ENCODE results near the gene ZFP91. TPM values are rescaled to one million over a fixed set of nuclear protein-coding genes. Genes with fewer than 3 reads are reported as not detected.

ZFP91 gene
- total and polyA plus RNA-seq, 2 of the 4 experiments (the other 2 are of a cell fraction) = 20.7 to 25.3 TPM

GRCh38 chr11:58631378-58631777 is 52.5 kb downstream of the ZFP91 start:
- no peak overlapping the region for H3K56ac ChIP-seq (ENCODE audit: extremely low read depth, insufficient read depth, low read length)
- H3K4ac ChIP-seq (ENCODE audit: low read depth, low read length) = no peak overlapping the region
- peaks cover 10% of the 10 kb centered on the region for H3K4me1 ChIP-seq (ENCODE audit: control insufficient read depth, insufficient read depth, low read length)
- H2BK20ac ChIP-seq (ENCODE audit: low read depth, low read length) = no peak overlapping the region
- H3K27ac ChIP-seq (ENCODE audit: insufficient read depth, low read length) = no peak overlapping the region
- no peak overlapping the region for H3K4me2 ChIP-seq (ENCODE audit: low read depth, low read length)
- no peak overlapping the region for H4K8ac ChIP-seq (ENCODE audit: low read depth in 2 of 2, low read length in 2 of 2)
- no peak overlapping the region for H2AK9ac ChIP-seq (replicated peaks; ENCODE audit: low read depth, low read length, poor library complexity)
- peaks cover 9% of the 10 kb centered on the region; the same call in 1 of the 2 replicates for H3K9me1 ChIP-seq (ENCODE audit: insufficient read depth, low read length)
- no peak overlapping the region for H3K4me3 ChIP-seq (ENCODE audit: insufficient read depth, low read depth, low read length)
- no peak overlapping the region for H2AFZ ChIP-seq (replicated peaks; ENCODE audit: low read length, poor library complexity)
- dilution Hi-C loops (cut with HindIII; ENCODE audit: low sequenced_read_pairs, unreplicated experiment) = no loop called here
- H4K5ac ChIP-seq (ENCODE audit: low read depth, low read length) = no peak overlapping the region
- CTCF ChIA-PET = no interaction called here
- no peaks in the 10 kb centered on the region for H3K27me3 ChIP-seq (ENCODE audit: control insufficient read depth, insufficient read depth, low read length)
- H2BK5ac ChIP-seq (ENCODE audit: low read depth, low read length, poor library complexity, severe bottlenecking) = no peak overlapping the region
- H3K79me1 ChIP-seq (ENCODE audit: low read depth in 1 of 2, low read length in 2 of 2) = peaks cover 3 to 19% of the 10 kb centered on the region in 2 experiments; a peak in 2 of 4 replicates
- no TSS peak for BruUV-seq (replicated peaks)
- no peak overlapping the region for H2BK120ac ChIP-seq (ENCODE audit: low read depth, low read length)
- H4K91ac ChIP-seq (ENCODE audit: insufficient read depth, low read depth, low read length) = no peak overlapping the region
- H2AK5ac ChIP-seq (ENCODE audit: low read depth, low read length) = no peak overlapping the region
- H4K20me1 ChIP-seq (ENCODE audit: insufficient read depth, low read length) = no peaks in the 10 kb centered on the region
- 100% methylated on average over 2 of the region's 3 CpGs; no CpG with 5 or more reads in 1 of the 2 experiments for WGBS, 2 experiments (ENCODE audit: extremely low coverage in 2 of 2, insufficient read length in 1 of 2)
- intact Hi-C loops (cut with micrococcal nuclease) = no loop called here
- H3K36me3 ChIP-seq (ENCODE audit: control insufficient read depth, insufficient read depth, low read length) = no peaks in the 10 kb centered on the region
- H2BK15ac ChIP-seq (ENCODE audit: low read depth, low read length) = no peak overlapping the region
- DNase-seq = no peak
- no peak for ATAC-seq (ENCODE audit: low read depth)
- H3K18ac ChIP-seq (ENCODE audit: low read depth, low read length) = no peak overlapping the region
- no peak overlapping the region for H3K23ac ChIP-seq (ENCODE audit: low read depth, low read length)
- no peaks in the 10 kb centered on the region for H3K9me3 ChIP-seq (ENCODE audit: control insufficient read depth, insufficient read depth, low read length)
- H3K14ac ChIP-seq (replicated peaks; ENCODE audit: low read depth, low read length) = no peak overlapping the region
- H3K9ac ChIP-seq (ENCODE audit: low read depth, low read length) = no peak overlapping the region
- POLR2A ChIA-PET (ENCODE audit: unreplicated experiment) = no interaction called here
- TF ChIP-seq ELK1 (IDR thresholded peaks at IDR 0.05; ENCODE audit: borderline replicate concordance, low read depth, low read length) = no peak
- no peak for TF ChIP-seq SMC3 (IDR thresholded peaks at IDR 0.05; ENCODE audit: low read depth, low read length)
- TF ChIP-seq FOS (IDR thresholded peaks at IDR 0.05; ENCODE audit: low read depth, low read length) = no peak
- TF ChIP-seq MAZ (IDR thresholded peaks at IDR 0.05; ENCODE audit: borderline replicate concordance, low read depth, low read length) = no peak
- no peak for TF ChIP-seq RFX5 (IDR thresholded peaks at IDR 0.05; ENCODE audit: low read depth, low read length)
- no peak for TF ChIP-seq RAD21 (IDR thresholded peaks at IDR 0.05; ENCODE audit: low read length)
- TF ChIP-seq CHD1 (IDR thresholded peaks at IDR 0.05; ENCODE audit: low read depth, low read length) = no peak
- no peak for TF ChIP-seq RCOR1 (IDR thresholded peaks at IDR 0.05; ENCODE audit: insufficient replicate concordance, low read length)
- no peak for TF ChIP-seq CEBPB (IDR thresholded peaks at IDR 0.05; ENCODE audit: low read depth, low read length)
- in situ Hi-C loops (cut with MboI; ENCODE audit: low sequenced_read_pairs) = loop anchor here (10.0 kb wide), 1 partner anchor 273 kb away; no protein-coding TSS in a partner anchor
